Muscle of leg (tissue), 11 donors: ENCODE results near the gene USP40. TPM values are rescaled to one million over a fixed set of nuclear protein-coding genes. Genes with fewer than 3 reads are reported as not detected.

Source experiments
- DNase-seq: peaks from one replicate; pipeline ENCODE4 v3.0.0; 2013
- H3K27ac ChIP-seq: one replicate; pipeline ENCODE4 v1.5.1; 2013; ENCODE audit warnings: mild to moderate bottlenecking, low read length, control low read depth
- H3K27me3 ChIP-seq: one replicate; pipeline ENCODE4 v1.6.1; 2013; ENCODE audit warnings: low read length; ENCODE audit not compliant: control insufficient read depth, insufficient read depth
- H3K36me3 ChIP-seq: one replicate; pipeline ENCODE4 v1.6.1; 2013; ENCODE audit warnings: low read length; ENCODE audit not compliant: control insufficient read depth, insufficient read depth
- H3K4me1 ChIP-seq: one replicate; pipeline ENCODE4 v1.6.1; 2013; ENCODE audit warnings: low read length; ENCODE audit not compliant: control insufficient read depth, insufficient read depth
- H3K4me3 ChIP-seq: one replicate; pipeline ENCODE4 v1.5.1; 2013; ENCODE audit warnings: low read length, control low read depth
- H3K9me3 ChIP-seq: replicated peaks from 2 replicates; pipeline ENCODE4 v1.6.1; 2013; ENCODE audit warnings: low read depth, low read length; ENCODE audit not compliant: control insufficient read depth
- WGBS: methylation state at CpG from one replicate; pipeline ENCODE4 v1.1.5; 2013; ENCODE audit warnings: missing lambda C conversion rate; ENCODE audit not compliant: insufficient coverage; 5-methylcytosine and 5-hydroxymethylcytosine counted together
- polyA plus RNA-seq, 8 donors: library from polyadenylated mRNA; unstranded; fragments of 120-200 nt; gene quantifications; one replicate each; pipeline versions ENCODE4 v1.2.1 to v1.2.3, GENCODE V29; 2013; ENCODE audit warnings: inconsistent platforms in 1 of 8, low replicate concordance in 1 of 8; ENCODE audit not compliant: insufficient read length in 8 of 8, insufficient read depth in 1 of 8
- total RNA-seq: library from RNA; stranded (reverse); fragments of 120-200 nt; gene quantifications from one replicate; pipeline ENCODE4 v1.2.4, GENCODE V29; 2013

The USP40 gene
- total and polyA plus RNA-seq, 9 donors, result 18.0 to 30.2 (median 22.5) TPM

- Histone ChIP-seq H3K27me3 (no peaks in the 10 kb centered on the region), H3K27ac (no peak overlapping the region), H3K4me1 (no peaks in the 10 kb centered on the region), H3K36me3 (peaks cover 11% of the 10 kb centered on the region), H3K4me3 (no peak overlapping the region), H3K9me3 (no peaks in the 10 kb centered on the region)
- 98% methylated on average over 5 of the region's 7 CpGs for WGBS
- no peak for DNase-seq
Observed at GRCh38 chr2:233556881-233557736, 9.5 kb downstream of the USP40 start.

- Histone ChIP-seq H3K9me3 (no peaks in the 10 kb centered on the region), H3K27me3 (no peaks in the 10 kb centered on the region), H3K4me1 (no peaks in the 10 kb centered on the region), H3K36me3 (peaks cover 13% of the 10 kb centered on the region), H3K4me3 (no peak overlapping the region), H3K27ac (no peak overlapping the region)
- DNase-seq, result no peak
Observed at GRCh38 chr2:233553366-233553765, 13.2 kb downstream of the USP40 start.

GRCh38 chr2:233551491-233551890, 15.1 kb downstream of the USP40 start:
- Histone ChIP-seq H3K36me3 (peaks cover 14% of the 10 kb centered on the region), H3K27ac (no peak overlapping the region), H3K4me1 (no peaks in the 10 kb centered on the region), H3K4me3 (no peak overlapping the region), H3K27me3 (no peaks in the 10 kb centered on the region), H3K9me3 (no peaks in the 10 kb centered on the region)
- no CpG with 5 or more reads among the region's 4 CpGs for WGBS
- no peak for DNase-seq

- no peak overlapping the region for H3K4me3 ChIP-seq
- no peak for DNase-seq
- no peak overlapping the region for H3K27ac ChIP-seq
- no peaks in the 10 kb centered on the region for H3K9me3 ChIP-seq
- 79% methylated on average over 3 of the region's 4 CpGs for WGBS
- H3K4me1 ChIP-seq, result no peaks in the 10 kb centered on the region
- H3K36me3 ChIP-seq, result peaks cover 18% of the 10 kb centered on the region
- H3K27me3 ChIP-seq, result no peaks in the 10 kb centered on the region
Observed at GRCh38 chr2:233546774-233547173, 19.8 kb downstream of the USP40 start.

- no peak overlapping the region for H3K27ac ChIP-seq
- H3K9me3 ChIP-seq, result no peaks in the 10 kb centered on the region
- H3K27me3 ChIP-seq, result no peaks in the 10 kb centered on the region
- H3K4me3 ChIP-seq, result no peak overlapping the region
- H3K4me1 ChIP-seq, result no peaks in the 10 kb centered on the region
- peaks cover 16% of the 10 kb centered on the region for H3K36me3 ChIP-seq
- DNase-seq, result no peak
Observed at GRCh38 chr2:233546101-233546500, 20.5 kb downstream of the USP40 start.

- WGBS, result 64% methylated on average over 5 of the region's 5 CpGs
- no peak overlapping the region for H3K27ac ChIP-seq
- H3K36me3 ChIP-seq, result peaks cover 16% of the 10 kb centered on the region
Observed at GRCh38 chr2:233544200-233544610, 22.4 kb downstream of the USP40 start.

GRCh38 chr2:233542507-233542906, 24.1 kb downstream of the USP40 start:
- no peaks in the 10 kb centered on the region for H3K9me3 ChIP-seq
- H3K4me3 ChIP-seq, result no peak overlapping the region
- H3K27me3 ChIP-seq, result no peaks in the 10 kb centered on the region
- H3K4me1 ChIP-seq, result no peaks in the 10 kb centered on the region
- WGBS, result 60% methylated on average over 1 of the region's 5 CpGs
- no peak for DNase-seq
- H3K27ac ChIP-seq, result no peak overlapping the region
- peaks cover 20% of the 10 kb centered on the region for H3K36me3 ChIP-seq

More at GRCh38 chr2:233544200-233544610, 22.4 kb downstream of the USP40 start:
- Histone ChIP-seq H3K4me1 (no peaks in the 10 kb centered on the region), H3K4me3 (no peak overlapping the region), H3K27me3 (no peaks in the 10 kb centered on the region), H3K9me3 (no peaks in the 10 kb centered on the region)
- DNase-seq, result no peak

GRCh38 chr2:233538741-233539140, 27.8 kb downstream of the USP40 start:
- no peak for DNase-seq
- Histone ChIP-seq H3K36me3 (peaks cover 7% of the 10 kb centered on the region), H3K27ac (no peak overlapping the region), H3K4me3 (no peak overlapping the region), H3K9me3 (no peaks in the 10 kb centered on the region), H3K27me3 (no peaks in the 10 kb centered on the region), H3K4me1 (no peaks in the 10 kb centered on the region)
- WGBS, result 62% methylated on average over 2 of the region's 5 CpGs

- DNase-seq, result no peak
- Histone ChIP-seq H3K27ac (no peak overlapping the region), H3K9me3 (no peaks in the 10 kb centered on the region), H3K4me1 (no peaks in the 10 kb centered on the region), H3K27me3 (no peaks in the 10 kb centered on the region), H3K4me3 (no peak overlapping the region), H3K36me3 (peaks cover 17% of the 10 kb centered on the region)
Observed at GRCh38 chr2:233535271-233535670, 31.3 kb downstream of the USP40 start.

- Histone ChIP-seq H3K27ac (no peak overlapping the region), H3K9me3 (no peaks in the 10 kb centered on the region), H3K4me1 (no peaks in the 10 kb centered on the region), H3K4me3 (no peak overlapping the region), H3K36me3 (peaks cover 20% of the 10 kb centered on the region), H3K27me3 (no peaks in the 10 kb centered on the region)
- no peak for DNase-seq
- 80% methylated on average over 1 of the region's 1 CpG for WGBS
Observed at GRCh38 chr2:233532971-233533370, 33.6 kb downstream of the USP40 start.

GRCh38 chr2:233531955-233532354, 34.6 kb downstream of the USP40 start:
- WGBS, result 85% methylated on average over 6 of the region's 6 CpGs
- peak; percentile 9 for DNase-seq
- peaks cover 24% of the 10 kb centered on the region for H3K36me3 ChIP-seq
- H3K4me3 ChIP-seq, result no peak overlapping the region
- H3K9me3 ChIP-seq, result no peaks in the 10 kb centered on the region
- no peaks in the 10 kb centered on the region for H3K27me3 ChIP-seq
- no peaks in the 10 kb centered on the region for H3K4me1 ChIP-seq
- no peak overlapping the region for H3K27ac ChIP-seq
